Erythroblast (primary cell): ENCODE measurements around the gene ADRA2C.

Experiments used
- GATA1 ChIP-seq: IDR thresholded peaks from 2 replicates; pipeline ENCODE4 v1.6.1; 2011; ENCODE audit warnings: low read depth, mild to moderate bottlenecking, control low read depth, low read length, moderate library complexity
- POLR2A ChIP-seq: IDR thresholded peaks from 2 replicates; pipeline ENCODE4 v1.6.1; 2011; ENCODE audit warnings: mild to moderate bottlenecking, low read length

- no peak for TF ChIP-seq POLR2A
- no peak for TF ChIP-seq GATA1
These were observed 22.0 kb upstream of the ADRA2C start for GRCh38 chr4:3744232-3744631.
